GM21515 (cell line): ENCODE measurements around the gene NF2.
"Not testable (repeated sequence)": the region's sequence is repeated elsewhere in the genome, so short reads cannot be mapped to it uniquely, and the experiment has no call there.

Source experiments
- ATAC-seq: cut with Tn5 transposase; IDR thresholded peaks from one replicate; pipeline ENCODE4 v1.9.1; 2021; ENCODE audit not compliant: unreplicated experiment

The NF2 gene

DNA sequence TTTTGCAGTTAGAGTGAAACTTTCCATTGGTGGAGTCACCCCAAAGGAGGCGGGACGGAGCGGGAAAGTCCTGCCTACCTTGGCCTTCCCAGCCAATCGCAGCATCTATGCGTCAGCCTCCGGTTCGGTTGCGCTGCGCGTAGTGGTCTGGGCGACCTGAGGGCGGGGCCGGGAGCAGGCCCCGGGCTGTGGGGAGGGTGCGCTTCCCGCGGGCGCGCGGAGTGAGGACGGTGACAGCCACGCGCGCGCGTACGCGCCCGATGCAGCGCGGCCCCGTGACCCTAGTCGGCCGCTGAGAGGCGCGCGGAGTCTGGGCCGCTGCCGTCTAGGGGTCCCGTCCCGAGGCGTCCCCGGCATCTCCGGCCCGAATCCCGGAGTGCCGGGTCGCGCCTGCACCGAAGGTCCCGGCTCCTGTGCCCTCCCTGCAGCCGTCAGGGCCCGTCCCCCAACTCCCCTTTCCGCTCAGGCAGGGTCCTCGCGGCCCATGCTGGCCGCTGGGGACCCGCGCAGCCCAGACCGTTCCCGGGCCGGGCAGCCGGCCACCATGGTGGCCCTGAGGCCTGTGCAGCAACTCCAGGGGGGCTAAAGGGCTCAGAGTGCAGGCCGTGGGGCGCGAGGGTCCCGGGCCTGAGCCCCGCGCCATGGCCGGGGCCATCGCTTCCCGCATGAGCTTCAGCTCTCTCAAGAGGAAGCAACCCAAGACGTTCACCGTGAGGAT, at the start of gene NF2:
TSS of gene NF2 (plus strand) at position 276 of the 718 bp plus-strand sequence. CDS start at position 642, 366 bp downstream.
- peak; percentile 95 for ATAC-seq

DNA sequence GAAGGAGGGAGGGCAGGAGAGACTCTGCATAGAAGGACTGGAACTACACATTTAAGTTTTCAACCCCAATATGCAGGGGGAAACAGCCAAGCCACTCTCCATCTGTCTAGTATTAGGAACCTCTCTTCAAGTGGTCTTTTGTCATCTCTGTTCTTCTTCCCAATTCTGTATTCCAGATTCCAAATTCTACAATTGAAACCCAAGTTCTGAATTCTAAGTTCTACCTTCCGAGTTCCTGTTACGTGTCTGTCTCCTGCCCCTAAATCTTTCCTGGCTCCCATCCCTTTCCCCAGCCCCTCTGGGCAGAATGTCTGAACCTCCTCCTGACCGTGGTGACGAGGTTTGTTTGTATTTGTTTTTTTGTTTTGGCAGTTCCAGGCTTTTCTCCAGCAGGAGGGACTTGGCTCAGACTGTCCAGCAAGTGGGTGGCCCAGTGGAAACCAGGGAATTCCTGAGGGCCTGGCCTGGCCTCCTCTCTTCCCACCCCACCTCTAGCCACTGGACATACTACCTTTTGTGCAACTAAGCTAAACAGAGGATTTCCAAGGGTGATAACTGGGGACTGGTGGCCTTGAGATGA, 48.3 kb upstream of the NF2 start:
- no peak for ATAC-seq

DNA sequence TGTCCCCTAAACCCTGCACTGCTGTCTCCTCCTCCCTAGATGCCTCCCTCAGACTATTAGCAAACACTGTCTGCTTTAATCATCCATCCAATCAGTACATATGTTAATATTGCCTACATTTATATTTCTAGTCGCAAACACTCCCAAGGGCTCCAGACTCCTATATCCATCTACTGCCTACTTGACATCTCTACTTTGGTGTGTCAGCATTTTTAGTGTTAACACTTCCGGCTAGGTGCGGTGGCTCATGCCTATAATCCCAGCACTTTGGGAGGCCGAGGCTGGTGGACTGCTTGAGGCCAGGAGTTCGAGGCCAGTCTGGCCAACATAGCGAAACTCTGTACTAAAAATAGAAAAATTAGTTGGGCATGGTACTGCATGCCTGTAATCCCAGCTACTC, 44.4 kb upstream of the NF2 start:
- ATAC-seq, result no peak

DNA sequence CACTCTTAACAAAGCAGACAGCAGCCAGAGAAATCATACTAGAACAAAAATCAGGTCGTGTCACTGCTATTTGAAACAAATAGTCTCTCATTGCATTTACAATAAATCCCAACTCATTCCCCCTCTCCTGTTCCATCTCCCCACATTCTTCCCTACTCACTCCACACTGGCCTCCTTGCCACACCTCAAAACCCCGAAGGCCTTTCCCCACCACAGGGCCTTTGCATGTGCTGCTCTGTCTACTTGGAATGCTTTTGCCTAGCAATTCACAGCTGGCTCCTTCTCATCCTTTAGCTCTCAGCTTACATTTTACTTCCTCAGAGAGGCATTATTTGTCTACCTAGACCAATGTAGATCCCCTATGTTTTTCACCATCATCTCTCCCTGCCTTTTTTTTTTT, 43.6 kb upstream of the NF2 start:
- ATAC-seq, result no peak

DNA sequence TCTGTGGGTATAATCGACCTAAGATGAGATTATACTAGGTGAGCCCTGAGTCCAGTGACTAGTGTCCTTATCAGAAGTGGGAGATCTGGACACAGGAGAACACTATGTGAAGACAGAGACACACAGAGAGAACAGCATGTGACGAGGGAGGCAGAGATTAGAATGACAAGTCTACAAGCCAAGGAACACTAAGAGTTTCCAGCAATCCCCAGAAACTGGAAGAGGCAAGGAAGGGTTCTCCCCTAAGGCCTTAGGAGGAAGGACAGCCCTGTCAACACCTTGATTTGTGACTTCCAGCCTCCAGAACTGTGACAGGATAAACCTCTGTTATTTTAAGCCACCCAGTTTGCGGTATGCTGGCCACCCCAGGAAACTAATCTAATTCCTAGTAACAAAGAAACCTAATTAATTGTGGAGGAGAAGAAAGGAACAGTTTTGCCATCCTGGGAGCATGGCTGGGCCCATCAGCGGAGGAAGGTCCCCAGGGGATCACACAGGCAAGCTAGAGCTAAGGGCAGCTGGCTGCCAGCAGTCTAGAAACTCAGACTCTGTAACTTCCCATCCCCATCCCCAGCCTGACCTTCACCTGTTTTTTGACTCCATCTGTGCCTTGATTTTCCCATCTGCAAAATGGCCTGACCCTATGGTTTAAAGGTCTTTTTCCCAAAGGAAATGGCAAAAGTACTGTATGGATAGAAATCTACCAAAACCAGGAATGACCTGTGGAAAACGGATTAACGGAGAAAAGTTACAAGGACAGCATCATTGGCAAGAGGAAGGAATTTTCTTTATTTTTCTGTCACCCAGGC, 39.6 kb upstream of the NF2 start:
- no peak for ATAC-seq

DNA sequence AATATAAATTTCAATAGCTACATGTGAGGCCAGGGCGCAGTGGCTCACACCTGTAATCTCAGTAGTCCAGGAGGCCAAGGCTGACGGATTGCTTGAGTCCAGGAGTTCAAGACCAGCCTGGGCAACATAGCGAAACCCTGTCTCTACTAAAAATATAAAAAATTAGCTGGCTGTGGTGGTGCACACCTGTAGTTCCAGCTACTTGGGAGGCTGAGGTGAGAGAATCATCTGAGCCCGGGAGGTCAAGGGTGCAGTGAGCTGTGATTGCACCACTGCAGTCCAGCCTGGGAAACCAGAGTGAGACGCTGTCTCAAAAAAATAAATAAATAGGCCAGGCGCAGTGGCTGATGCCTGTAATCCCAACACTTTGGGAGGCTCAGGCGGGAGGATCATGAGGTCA, 36.9 kb upstream of the NF2 start:
- ATAC-seq, result not testable (repeated sequence)

DNA sequence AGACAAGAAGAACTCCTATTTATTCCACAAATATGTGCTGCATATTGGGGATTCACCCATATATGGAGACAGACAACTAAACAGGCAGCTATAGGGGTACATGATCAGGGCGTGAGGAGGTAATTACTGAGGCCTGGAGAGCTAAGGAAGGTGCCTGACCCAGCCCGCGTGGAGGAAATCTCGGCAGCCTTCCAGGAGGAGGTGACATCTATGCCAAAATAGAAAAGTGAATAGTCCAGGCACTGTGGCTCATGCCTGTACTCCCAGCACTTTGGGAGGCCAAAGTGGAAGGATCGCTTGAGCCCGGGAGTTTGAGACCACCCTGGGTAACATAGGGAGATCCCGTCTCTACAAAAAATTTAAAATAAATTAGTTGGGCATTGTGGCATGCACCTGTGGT, 36.1 kb upstream of the NF2 start:
- ATAC-seq, result no peak

DNA sequence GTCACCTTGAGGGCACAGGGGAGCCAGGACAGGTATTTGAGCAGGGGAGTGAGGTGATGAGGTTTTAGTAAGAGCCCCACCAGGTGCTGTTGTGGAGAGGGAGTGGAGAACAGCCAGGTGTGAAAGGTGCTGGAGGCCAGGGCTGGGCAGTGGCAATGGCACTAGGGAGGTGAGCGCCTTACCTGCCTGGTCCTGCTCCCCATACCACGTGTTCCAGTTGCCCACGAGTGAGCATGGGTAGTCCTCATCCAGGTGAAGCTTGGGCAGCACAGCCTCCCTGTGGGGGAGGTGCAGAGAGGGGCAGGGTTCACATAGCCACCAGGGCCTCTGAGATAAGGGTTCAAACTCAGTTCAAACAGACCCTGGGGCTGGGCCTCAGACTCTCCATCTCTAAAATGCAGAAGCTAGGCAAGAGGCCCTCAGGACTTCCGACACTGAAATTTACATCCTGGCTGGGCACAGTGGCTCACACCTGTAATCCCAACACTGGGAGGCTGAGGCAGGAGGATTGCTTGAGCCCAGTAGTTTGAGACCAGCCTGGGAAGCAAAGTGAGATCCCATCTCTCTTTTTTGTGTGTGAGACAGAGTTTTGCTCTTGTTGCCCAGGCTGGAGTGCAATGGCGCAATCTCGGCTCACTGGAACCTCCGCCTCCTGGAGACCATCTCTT, 34.3 kb upstream of the NF2 start:
- no peak for ATAC-seq

DNA sequence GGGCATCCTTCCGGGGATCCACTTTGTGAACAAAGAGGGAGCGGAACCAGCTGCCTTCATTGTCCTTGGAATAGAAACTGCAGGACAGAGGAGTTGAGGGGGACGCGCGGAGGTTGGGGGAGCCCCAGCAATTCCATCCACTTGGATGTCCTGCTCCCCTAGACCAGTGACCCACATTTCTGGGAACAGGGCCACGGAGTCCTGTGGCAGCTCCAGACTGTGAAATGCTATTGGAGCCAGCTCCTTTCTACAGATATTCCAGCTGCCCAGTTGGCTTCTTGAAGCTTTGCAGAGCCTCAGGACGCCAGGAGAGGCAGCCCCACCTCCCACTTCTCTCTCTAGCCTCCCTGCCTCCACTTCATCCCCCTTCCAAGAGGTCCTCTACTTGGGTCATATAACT, 33.0 kb upstream of the NF2 start:
- ATAC-seq, result no peak

DNA sequence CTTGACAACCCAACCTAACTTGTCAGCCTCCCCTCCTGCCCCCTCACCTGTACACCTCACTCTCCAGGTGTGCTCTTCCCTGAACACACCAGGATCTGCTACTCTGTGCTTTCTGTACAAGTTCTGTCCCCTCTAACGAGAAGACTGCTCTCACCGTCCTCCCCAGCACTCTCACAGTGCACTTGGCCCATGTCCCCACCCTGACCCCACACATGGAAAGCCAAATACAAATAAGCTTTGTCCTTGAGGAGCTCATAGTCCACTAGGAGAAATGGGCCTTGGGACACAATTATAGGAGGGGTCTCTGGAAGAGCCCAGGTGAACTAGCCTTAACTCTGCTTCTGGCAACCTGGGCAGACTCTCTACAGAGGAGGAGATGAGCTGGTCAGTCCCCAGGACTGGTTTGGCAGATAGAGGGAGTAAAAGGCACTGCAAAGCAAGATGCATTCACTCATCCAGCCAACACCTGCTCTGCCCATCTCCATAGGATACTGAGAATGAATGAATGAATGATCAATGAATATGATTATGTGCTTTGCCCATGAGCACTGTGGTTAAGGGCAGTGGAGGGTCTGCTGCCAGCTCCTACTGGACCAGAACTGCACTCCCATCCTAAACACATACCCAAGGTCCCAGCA, 32.4 kb upstream of the NF2 start:
- no peak for ATAC-seq

DNA sequence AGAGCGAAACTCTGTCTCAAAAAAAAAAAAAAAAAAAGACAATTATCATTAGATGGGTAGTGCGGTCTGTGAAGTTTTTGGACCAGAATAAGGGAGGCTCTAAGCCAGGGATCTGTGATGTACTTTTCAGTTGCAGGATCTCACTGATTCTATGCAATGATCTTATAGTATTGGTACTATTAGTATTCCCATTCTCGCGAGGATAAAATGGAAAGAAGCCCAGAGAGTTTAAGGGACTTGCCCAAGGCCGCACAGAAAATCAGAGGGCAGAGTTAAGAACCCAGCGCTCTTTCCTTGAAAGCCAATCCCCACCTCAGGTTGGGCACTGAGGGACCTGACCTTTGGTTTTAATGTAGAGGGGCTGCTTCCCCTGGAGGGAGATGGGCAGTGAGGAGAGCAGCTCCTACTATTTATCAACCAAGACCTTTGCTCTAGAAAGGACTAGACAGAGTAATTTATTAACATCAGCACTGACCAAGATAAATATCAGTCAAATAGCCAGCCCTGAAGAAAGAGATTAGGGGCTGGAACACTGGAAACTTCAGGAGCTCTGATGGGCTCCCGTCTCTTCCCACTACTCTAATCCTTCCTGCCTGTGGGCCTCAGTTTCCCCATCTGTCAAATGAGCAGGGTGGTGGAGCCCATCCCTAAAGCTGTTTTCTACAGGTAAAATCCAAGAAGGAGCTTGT, 28.5 kb upstream of the NF2 start:
- ATAC-seq, result no peak

DNA sequence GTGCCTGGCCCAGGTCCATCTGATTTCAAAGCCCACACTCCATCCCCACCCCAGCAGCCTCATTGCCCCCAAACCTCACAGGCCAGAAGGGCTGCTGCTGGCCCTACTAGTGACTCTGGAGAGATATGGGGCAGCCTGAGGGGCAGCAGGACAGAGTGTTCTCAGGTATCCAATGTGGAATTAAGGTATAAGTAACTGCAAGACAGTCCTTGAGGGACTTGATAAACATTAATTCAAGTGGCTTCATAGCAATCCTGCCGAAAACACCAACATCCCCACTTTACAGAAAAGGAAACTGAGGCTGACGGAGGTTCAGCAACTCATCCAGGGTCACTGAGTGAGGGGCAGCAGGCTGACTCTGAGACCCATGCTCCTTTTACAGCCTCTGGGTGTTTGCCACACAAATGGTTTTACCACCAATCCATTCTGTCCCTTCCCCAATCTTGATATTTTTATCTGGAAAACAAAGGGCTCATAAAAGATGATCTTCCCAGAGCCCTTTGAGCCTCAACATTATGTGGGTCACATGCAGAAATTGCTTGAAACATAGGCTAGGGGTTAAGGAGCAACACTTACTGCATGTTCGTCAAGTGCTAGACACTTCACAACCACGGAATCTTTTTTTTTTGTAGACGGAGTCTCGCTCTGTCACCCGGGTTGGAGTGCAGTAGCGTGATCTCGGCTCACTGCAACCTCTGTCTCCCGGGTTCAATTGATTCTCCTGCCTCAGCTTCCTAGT, 24.8 kb upstream of the NF2 start:
- no peak for ATAC-seq

DNA sequence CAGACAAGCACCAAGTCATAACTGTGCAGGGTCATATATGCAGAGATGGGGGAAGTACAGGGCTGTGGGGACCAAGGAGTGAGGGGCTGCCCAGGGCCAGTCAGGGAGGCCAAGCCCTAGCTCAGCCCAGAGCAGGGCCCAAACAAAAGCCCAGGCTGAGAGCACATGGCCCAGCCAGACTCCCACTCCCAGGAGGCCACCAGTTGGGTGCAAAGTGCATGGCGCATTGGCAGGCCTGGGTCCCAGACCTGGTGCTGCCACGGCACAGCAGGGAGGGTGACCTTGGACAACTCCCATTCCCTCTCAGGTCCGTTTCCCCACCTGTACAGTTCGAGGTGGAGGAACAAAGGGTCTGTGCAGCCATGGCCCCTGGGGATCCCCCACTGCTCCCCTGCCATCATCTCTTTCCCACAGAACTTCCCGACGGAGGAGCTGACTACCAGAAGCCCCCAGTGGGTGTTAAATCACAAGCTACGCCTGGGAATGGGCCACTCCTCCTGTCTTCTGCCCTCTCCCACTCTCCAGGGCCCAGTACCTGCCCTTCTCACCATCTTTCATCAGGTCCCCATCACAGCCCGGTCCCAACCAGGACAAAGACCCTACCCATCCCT, 23.1 kb upstream of the NF2 start:
- no peak for ATAC-seq

DNA sequence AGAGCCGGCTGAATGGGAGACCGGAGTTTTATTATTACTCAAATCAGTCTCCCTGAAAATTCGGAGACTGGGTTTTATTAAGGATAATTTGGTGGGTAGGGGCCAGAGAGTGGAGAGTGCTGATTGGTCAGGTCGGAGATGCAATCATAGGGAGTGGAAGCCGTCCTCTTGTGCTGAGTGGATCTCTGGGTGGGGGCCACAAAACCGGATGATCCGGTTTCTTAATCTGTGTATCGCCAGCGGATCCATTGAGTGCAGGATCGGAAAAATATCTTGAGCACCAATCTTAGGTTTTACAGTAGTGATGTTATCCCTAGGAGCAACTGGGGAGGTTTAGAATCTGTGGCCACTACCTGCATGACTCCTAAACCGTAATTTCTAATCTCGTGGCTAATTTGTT, 21.6 kb upstream of the NF2 start:
- ATAC-seq, result no peak

DNA sequence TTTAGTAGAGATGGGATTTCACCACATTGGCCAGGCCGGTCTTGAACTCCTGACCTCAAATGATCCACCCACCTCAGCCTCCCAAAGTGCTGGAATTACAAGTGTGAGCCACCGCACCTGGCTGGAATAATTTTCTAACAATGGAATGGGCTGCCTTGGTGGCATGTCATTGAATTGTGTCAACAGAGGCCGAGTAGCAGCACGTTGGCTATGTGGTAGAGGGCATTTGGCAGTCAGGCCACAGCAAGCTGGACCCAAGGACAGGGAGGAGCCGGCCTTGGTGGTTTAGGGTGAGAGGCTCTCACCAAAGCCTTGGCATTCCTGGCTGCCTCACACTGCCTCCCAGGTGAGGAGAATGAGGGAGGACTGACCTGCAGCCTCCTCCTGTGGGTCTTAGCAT, 18.5 kb upstream of the NF2 start:
- no peak for ATAC-seq

DNA sequence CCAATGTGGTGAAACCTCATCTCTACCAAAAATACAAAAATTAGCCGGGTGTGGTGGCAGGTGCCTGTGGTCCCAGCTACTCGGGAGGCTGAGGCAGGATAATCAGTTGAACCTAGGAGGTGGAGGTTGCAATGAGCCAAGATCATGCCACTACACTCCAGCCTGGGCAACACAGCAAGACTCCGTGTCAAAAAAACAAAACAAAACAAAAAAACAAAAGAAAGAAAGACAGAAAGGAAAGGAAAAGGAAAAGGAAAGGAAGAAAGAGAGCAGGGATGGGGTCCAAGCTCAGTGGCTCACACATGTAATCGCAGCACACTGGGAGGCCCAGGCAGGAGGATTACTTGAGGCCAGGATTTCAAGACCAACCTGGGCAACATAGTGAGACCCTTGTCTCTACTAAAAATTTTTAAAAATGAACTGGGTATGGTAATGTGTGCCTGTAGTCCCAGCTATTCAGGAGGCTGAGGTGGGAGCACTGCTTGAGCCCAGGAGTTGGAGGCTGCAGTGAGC, 17.2 kb upstream of the NF2 start:
- not testable (repeated sequence) for ATAC-seq

DNA sequence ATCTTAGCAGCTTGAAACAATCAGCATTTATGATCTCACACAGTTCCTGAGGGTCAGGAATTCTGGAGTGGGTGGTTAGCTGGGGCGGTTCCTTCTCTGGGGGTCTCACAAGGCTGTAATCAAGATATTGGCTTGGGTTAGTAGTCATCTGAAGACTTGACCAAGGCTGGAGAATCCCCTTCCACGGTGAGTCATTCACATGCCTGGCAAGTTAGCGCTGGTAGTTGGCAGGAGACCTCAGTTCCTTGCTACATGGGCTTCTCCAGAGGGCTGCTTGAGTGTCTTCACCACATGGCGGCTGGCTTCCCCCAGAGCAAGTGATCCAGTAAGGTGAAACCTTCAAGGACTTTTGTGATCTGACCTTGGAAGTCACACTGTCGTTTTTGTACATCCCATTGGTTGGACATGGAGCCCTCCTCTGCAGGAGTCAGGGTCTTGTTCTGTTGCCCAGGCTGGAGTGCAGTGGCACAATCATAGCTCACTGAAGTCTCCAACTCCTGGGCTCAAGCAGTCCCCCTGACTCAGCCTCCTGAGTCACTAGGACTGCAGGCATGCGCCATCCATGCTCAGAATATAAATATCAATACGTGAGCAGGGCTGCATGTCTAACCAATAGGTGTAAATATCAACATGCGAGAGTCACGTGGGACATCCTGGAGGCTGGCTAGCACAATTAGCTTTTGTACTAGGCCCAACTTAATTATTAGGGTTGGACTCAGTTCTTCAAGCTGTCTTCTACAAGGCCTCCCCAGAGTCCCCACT, 15.3 kb upstream of the NF2 start:
- ATAC-seq, result no peak

DNA sequence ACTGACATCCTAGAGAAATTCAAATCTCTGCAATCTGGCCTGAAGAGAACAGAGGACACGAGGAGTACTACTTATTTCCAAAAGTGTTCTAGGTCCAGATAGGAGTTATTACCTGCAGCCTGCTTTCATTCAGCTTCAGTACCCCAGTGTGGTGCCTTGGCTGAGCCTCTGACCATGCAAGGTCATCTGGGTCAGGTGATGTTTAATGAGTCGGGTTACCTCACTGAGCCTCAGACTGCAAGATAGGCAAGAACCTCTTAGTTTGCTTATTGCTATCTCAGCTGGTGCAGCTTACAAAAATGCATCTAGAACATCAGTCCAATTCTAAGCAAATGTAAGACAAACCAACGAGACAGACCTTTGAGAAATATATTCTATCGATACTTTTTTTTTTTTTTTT, 9.5 kb upstream of the NF2 start:
- no peak for ATAC-seq
